Stimulated activated CD4-positive, alpha-beta T cell treated with anti-CD3 and anti-CD28 coated beads, Interleukin-12 subunit alpha, Interleukin-12 subunit beta, amount 100 ng/mL, for 4 hours (primary cell): ENCODE measurements around the gene UBL7.

Source experiments
- DNase-seq: peaks from one replicate; pipeline ENCODE4 v3.0.0-alpha.2; 2020

The UBL7 gene

DNA sequence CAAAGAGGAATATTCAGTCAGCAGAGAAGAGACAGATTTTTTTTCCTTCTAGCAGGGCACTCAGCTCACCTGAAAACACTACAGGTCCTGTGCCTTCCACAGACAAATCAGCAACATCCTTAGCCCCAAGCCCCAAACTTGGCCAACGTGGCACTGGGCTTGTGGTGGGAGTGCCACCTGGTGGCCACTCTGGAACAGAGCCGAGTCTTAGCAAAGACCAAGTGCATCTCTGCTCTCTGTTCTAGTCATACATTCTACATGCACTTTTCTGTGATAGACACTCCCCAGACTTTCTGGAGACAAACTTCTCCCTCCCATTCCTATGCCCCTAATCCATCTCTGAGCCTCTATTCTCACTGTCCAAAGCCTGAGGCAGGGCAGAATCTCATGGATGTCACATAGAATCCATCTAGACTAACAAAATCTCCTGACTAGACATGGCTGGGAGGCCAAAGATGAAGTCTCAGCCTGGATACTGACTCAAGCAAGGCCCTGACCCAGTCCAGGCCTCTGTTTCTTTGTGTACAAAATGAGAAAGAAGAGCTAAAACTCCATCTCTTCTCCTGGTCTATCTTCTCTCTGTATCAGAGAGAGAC is 22.1 kb downstream of the UBL7 start:
- DNase-seq, result peak; percentile 74

DNA sequence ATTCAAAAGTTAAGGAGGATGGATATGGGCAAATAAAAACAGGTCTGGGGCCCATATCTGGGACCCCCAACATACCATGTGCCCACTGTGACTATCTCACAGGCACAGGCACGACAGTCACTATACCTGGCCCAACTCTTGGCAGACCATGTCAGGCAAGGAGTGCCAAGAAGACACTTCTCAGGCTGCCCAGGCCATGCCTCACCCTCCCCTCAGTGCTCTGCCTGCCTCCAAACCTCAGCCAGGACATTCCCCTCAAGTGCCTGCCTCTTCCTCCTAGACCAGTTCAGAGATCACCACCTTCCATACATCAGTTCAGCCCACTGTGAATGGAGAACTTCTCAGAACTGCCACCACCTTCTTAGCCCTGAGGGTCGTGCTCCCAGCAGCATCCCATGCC is 22.8 kb downstream of the UBL7 start:
- no peak for DNase-seq

DNA sequence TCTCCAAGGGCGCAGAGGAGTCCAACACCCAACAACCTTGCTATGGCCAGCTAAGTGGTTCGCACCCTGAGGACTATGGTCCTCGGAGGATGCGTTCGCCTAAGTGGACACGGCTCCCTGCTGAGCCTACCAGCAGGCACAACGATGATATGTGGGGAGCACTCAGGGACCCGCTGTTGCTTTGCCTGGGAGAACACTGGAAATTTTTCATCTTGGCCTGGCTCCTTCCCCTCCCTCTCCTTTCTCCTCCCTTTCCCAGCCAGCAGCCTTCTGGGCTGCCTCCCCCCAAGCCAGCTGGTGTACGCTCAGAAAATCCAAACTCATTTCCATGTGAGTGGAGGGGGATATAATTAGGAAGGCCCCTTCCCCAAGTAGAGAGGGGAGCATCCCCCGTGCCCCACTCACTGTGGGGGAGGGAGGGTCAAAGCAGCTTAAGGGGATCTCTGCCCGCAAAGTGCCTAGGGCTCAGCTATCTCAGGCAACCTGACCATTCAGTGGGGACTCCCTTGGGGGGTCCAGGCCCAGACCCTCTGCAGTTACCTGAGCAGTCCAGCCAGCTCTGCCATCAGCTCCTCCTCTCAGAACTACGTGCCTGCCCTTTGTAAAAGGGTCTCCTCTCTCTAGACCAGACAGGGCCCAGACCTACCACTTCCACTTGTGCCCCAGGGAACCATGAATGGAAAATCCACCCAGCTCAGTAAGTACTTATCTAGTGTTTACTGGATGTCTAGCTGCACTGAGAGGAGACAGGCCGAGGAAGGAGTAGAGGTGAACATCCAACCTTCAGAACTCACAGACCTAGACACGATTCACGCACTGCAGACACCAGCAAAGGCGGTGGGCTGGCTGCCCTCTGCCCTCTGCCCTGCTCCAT is 26.5 kb downstream of the UBL7 start:
- no peak for DNase-seq

DNA sequence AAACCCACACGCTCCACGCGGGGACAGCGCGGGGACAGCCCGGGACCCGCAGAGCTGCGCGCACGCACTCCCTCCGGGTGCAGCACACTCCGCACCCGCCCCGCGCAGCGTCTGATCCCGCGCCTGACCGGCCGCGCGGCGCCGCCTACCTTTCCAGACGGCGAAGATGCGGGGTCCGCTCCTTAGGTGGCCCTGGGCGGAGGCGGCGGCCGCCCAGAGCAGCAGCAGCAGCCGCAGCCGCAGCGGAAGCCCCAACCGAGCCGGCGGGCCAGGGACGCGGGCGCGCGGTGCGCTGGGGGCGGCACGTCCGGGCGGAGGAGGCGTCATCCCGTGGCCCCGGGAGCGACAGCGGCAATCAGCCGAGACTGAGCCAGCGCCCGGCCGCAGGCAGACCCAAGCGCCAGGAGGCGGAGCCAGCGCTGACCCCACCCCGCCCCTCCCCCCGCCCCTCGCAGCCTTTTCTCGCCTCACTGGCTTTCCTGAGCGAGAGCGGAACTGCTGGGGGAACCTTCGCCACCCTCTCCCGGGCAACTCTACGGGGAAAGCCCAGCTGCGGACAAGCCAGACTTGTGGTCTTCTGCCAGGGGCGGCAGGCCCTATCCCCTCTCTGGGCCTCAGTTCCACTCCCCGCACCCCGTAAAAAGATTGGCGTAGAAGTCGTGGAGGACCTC is 27.2 kb downstream of the UBL7 start, which contains the start of gene SEMA7A:
Gene SEMA7A, minus strand, starts transcription at position 367 of the 671 bp plus-strand sequence. Its CDS starts 40 bp downstream, at position 327.
- DNase-seq, result peak; percentile 80

DNA sequence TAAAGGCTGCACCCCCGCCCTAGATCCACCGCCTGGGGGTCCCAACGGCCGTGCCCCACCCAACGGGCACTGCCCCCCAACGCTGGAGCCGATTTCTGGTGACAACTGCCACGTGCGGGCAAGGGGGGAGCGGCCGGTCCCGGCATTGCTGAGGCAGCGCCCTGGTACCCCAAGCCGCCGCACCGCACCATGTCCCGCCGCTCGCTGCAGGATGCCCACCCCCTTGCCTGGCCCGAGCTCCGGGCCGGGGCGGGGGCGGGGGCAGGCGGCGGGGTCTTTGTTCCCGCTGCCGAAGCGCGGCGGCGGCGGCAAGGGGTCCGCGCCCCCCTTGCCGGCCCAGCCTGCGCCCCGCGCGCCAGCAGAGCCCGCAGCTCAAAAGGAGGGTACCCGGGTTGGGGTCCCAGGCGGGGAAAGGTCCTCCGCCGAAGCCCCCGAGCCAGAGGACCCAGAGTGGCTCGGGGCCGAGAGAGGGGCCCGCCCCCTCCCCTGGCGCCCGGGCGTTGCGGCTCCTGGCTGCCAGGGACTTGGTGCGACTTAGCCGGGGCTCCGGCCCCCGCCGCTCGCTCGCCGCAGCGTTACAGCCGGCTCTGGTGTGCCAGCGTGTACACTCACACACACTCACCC is 27.9 kb downstream of the UBL7 start:
- DNase-seq, result no peak

DNA sequence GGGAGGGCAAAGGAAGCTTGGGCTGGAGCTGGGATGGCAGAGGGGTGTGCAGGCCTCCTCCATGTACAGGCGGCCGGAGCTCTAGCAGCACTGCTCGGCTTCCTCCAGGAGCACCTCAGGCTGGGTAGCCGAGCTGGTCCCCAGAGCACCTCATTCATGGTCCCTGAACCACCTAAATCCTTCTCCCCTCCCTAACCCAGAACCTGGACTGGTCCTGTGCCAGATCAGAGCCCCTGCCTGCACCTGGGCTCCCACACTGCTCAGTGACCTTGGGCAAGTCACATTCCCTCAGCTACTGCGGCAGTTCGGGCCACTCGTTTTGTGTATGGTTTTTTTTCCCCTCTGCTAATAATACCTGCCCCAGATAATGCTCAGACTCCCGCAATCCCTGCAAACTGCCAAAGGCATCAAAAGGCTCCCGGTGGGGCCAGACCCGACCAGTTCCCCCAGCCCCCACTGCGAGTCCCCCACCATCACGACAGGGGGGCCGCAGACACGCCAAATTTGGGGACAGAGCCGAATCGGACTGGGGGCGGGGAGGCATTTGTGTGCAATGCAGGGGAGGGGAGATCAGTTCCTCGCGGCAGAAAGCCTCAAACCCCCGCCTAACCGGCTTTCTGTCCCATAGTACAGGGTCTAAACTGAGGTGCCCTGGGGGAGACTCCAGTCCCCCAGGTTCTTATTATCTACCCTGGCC is 28.5 kb downstream of the UBL7 start:
- DNase-seq, result no peak

DNA sequence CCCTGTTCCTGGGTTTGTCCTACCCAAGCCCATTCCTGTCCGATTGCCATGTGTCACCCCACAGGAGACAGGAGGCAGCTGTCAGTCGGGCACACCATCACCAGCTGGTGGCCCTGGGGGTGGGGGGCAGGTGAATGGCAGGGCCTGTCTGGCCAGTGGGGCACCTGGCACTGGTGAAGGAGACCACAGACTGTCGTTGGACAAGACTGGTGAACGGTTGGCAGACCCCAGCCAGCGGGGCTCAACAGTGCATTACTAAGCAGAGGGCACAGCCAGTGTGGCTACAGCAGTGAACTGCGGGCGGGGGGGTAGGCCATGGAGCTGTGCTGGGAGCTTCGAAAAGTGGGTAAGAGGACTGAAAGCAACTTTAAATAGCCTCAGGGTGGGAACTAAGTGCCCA is 29.3 kb downstream of the UBL7 start:
- DNase-seq, result no peak

DNA sequence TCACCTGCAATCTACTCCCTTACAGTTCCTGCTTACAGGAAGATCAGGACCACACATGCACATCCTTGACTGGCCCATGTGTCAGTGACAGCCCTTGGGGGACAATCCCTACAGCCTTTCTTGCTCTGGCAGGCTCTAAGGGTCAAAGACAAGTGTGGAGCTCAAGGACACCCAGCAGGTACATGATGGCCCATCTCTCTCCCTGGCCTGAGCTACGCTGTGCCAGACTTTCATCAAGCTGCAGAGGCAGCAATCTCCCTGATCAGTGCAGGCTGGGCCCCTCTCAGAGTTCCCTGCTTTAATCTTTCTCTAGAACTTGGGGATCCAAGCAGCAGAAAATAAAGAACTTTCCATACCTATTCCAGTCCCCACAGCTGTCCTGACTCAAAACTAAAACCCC is 29.8 kb downstream of the UBL7 start:
- DNase-seq, result no peak

DNA sequence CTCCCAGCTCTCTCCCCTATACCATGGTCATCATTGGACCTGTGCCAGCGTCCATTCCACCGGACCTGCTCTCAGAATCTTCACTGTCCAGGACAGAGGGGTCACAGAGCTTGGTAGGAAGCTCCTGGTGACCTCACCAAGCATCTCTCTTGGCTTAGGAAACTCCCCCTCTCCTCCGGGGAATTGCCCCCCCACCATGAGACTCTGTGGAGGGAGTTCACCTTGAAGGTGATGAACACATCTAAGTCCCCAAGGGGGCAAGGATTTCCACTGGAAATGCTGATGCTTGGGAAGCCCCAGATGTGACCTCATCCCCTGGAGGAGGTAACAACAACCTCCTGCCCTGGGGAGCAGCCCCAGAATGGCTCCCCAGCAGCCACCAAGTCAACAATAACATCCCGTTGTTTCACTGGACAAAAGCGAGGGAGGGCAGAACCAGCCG is 30.4 kb downstream of the UBL7 start:
- DNase-seq, result no peak

DNA sequence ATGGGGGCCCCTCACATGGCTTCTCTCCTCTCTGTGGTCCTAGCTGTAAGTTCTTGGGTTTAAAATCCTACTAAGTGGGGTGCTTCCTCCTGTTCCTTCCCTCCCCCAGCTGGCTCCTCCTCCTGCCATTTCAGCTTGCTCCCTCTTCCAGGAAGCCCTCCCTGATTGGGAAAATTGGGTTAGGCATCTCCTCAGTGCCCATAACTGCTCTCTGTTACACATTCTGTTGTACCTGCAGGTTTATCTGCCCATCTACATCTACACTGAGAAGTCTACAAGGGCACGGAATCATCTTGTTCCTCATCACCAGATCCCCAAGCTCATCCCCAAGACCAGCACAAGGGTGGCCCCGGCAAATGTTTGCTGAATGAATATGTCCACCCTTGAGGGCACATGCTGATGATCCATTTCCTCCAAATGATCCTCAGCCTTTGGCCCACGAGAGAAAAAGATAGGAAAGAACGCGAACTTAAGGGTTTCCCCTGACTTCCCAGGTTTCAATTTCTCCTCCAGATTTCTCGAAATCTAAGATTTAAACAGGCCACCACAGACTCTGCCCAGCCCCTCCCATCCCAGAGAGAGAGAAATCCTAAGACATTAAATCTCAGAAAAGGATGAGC is 31.1 kb downstream of the UBL7 start:
- no peak for DNase-seq

DNA sequence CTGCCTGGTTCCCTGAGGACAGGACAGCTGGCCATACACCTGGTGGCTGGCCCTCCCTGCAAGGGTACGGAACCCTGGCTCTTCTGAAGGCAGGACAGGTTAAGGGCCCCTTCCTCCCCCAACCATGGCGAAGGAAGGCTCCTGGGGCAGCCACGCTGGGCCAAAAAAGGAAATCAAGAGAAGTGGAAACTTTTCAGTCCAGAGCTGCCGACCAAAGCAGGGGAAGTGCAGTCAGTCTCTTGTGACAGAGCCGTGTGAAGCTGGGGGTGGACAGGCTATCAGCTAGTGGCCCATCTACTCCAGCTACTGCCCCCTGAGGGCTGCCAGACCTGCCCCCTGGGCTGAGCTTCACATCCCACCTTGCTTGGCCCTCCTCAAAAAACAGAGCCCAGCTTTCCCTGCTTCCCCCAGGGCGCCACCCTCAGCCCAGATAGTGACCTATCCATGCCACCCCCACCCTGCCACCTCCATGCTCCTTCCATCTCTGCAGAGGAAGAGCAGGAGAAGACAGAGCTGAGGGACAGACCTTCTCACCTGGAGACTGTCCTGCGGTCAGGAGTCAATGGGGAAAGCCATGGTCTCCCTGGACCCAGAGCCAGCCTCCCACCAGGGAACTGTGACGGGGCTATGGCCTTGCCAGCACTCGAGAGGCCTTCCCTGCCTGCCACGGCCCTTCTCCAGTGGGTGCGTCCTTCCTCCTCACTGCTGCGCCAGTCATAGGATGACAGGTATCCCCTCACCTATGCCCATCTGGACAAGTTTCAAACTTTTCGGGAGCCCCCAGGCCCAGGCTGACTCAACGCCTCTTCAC is 31.8 kb downstream of the UBL7 start:
- no peak for DNase-seq

DNA sequence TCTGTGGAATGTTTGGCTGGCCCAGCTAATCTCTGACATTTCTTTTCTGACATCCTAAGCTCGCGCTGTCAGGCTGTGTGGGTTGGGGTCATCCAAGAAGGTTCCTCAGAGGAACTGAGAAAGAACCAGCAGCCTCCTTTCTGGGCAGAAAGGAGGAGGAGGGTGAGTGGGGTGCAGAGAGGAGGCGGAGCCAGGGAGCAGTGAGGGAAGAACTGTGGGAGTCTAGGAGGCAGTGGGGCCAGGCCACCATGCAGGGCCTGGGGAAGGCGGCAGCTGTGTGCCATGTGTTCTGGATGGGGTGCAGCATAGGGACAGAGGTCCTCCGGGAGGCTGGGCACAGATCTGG is 32.5 kb downstream of the UBL7 start:
- DNase-seq, result no peak

DNA sequence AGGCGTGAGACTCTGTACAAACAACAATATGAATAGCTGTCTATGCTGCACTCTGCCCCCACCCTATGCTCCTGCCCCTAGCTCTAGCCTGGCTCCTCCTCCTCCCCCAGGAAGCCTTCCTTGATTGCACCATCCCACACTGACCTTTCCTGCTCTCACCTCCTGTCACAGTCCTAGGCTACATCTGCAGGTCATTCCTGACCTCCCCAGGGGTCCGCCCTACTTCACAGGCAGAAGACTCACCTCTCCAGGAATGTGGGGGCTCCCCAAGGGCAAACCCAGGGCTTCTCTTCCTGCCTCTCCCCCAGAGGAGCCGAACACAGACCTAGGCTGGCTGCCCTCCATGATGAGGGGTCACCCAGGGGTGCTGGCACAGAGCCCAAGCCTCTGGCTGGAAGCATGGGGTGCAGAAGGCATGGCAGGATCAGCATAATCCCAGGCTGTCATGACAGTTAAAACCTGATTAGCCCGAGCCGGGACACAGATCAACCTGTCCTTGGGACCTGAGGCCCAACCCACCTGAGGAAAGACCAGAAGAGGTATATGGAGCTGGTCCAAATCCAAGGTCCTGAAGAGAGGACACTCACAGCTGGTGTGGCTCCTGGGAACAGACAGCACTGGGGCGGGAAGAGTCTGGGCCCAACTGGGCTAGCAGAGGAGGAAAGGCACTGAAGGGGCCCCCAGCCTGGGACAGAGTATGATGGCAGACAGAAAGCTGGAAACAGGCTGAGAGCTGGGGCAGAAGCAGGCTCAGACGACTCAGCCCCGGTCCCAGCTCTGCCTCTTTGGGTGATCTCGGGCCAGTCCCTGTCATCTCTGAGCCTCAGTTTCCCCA is 33.1 kb downstream of the UBL7 start:
- DNase-seq, result no peak

DNA sequence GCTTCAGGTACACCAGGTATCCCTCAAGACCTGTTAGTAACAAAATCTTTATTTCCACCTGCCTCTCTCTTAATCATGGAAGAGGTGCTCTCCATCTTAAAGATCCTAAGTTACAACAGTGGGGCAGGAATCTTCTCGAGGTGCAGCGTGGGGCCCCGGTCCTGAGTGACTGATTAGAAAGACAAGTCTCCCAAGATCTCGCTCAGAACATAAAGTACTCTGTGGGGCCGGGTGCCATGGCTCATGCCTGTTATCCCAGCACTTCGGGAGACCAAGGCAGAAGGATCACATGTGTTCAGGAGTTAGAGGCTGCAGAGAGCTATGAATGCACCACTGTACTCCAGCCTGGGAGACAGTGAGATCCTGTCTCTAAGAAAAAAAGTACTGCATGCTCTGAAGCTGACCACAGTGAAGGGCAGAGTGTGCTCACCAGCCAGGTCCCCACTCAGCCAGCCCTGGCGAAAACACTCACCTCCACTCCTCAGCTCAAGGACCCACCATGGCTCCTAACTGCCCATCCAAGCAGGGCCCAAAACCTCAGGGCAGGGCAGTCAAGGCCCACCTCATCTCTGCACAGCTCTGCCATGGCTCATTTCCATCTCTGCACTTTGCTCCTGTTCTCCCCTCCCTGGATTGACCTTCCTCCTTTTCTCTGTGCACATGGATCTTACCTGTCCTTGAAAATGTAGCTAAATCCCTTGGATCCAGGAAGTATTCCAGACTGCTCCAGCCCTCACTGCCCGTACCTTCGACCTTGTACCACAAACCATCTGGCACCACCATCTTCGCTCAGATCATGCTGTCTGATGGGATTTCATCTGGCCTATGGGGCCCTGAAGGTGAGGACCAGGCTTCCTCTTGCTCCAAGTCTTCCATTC is 34.3 kb downstream of the UBL7 start:
- DNase-seq, result no peak

DNA sequence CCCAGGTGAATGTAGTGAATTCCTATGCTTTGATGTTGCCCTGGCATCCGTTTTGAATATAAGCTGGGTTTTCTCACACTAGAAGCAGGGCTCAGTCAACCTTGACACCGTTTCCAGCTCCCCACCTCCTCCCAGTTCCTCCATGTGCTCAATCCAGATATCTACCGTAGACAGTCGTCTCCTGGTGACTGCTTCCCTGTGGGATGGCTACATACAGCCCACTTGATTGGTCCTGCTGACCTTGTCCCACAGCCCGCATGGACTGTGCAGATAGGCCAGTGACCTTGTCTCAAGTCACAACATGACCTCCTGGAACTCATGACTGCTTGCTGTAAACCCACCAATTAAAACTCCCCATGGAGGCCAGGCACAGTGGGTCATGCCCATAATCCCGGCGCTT is 35.3 kb downstream of the UBL7 start:
- no peak for DNase-seq

DNA sequence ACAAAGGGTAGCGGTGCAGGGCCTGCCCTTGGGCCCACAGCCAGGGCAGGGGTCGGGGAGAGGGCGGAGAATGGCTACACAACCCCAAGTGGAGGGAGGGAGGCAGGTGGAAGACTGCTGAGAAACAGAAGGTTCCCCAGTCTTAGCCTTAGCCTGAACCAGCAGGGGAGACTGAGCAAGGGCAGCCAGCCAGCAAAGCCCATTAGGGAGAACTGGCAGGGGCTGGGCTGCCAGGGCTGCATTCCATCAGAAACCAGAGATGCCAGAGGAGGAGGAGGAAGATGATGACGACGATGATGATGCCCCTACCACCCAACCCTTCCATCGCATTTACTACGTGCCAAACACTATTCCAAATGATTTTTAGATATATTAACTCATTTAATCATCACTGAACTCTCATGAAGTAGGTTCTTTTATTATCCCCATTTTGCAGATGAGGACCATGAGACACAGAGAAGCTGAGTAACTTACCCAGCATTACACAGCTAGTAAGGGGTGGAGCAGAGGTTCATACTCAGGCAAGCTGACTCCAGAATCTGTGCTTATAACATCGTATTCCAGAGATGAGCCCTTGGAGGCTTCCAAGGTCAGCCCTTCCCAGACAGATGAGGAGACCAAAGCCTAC is 35.9 kb downstream of the UBL7 start:
- no peak for DNase-seq

DNA sequence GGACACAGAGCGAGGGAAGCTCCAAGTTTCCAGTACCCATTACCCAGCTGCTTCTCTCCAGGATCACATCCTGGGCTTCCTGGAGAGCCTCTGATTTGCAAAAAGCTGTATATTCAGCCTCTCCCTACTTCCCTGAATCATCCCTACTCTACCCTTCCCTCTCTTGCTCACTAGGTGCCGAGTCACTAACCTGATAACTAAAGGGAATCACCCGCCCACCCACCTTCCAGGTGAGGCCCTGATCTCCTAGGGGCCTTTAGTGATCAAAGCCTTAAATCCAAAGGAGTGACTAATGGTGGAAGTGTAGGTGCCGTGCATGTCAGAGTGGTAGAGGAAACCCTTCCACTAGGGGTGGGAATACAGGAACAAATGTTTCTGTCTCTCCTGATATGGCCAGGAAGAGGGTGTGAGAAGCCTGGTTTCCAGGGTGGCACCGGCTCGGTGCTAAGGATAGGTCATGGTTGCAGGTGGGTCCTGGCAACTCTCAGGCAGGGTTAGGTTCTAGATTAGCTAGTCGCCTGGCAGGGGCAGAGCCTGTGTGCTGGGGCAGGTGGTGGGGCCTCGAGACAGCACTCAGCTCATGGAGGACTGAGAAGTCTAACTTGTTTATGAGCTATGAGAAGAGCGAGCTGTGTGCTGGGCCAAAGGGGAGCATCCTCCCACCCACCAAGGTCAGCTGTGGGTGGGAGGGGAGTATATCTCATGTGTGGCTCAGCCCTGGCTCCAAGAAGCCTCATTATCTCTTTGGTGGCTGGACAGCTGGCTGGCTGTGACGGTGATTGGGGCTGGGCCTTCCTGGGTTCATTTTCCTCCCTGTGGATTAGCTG is 37.3 kb downstream of the UBL7 start:
- DNase-seq, result no peak
